Naive thymus-derived CD4-positive, alpha-beta T cell (primary cell): ENCODE measurements around the gene RNF14. TPM values are rescaled to one million over a fixed set of nuclear protein-coding genes. Genes with fewer than 3 reads are reported as not detected.
"Not testable (repeated sequence)": the region's sequence is repeated elsewhere in the genome, so short reads cannot be mapped to it uniquely, and the experiment has no call there.

Experiments
- ATAC-seq: fragments of 150-1000 bp; cut with Tn5 transposase; 2 replicates; pipeline ENCODE4 v1.10.0; 2021; ENCODE audit warnings: mild to moderate bottlenecking, moderate library complexity
- CTCF ChIA-PET: fragments of 350-600 bp; sonication (Branson Sonifier 250); formaldehyde crosslinking; loops from one replicate; lab custom pipeline; 2021; ENCODE audit warnings: antibody characterized with exemption; lab: Charles Lee
- POLR2A ChIA-PET: fragments of 350-600 bp; sonication (Branson Sonifier 250); formaldehyde crosslinking; loops from one replicate; lab custom pipeline; 2021; ENCODE audit warnings: antibody characterized with exemption, inconsistent platforms; lab: Charles Lee
- DNase-seq, 9 donors: peaks; one replicate each; pipeline versions ENCODE4 v3.0.0 to v3.0.0-alpha.2; 2020 to 2022; ENCODE audit warnings: mixed read lengths in 1 of 9
- H3K27ac ChIP-seq: one replicate; pipeline ENCODE4 v1.7.0; 2013; ENCODE audit warnings: mild to moderate bottlenecking, low read depth, low read length, moderate library complexity
- H3K27me3 ChIP-seq, 2 donors: one replicate each; pipeline ENCODE4 v1.7.0; 2013; ENCODE audit warnings: low read length in 2 of 2, mild to moderate bottlenecking in 2 of 2, moderate library complexity in 2 of 2; ENCODE audit not compliant: control insufficient read depth in 2 of 2, insufficient read depth in 2 of 2
- H3K36me3 ChIP-seq, 3 experiments: 1 replicate in 2 of 3; 2 replicates in 1 of 3; pipeline ENCODE4 v1.7.0; 2013; ENCODE audit warnings: low read length in 3 of 3, mild to moderate bottlenecking in 3 of 3, moderate library complexity in 1 of 3; ENCODE audit not compliant: insufficient read depth in 3 of 3, control insufficient read depth in 2 of 3
- H3K4me1 ChIP-seq, 2 donors: one replicate each; pipeline ENCODE4 v1.7.0; 2013; ENCODE audit warnings: low read length in 2 of 2, mild to moderate bottlenecking in 2 of 2, moderate library complexity in 1 of 2; ENCODE audit not compliant: control insufficient read depth in 2 of 2, insufficient read depth in 2 of 2
- H3K4me3 ChIP-seq: 2 replicates; pipeline ENCODE4 v1.7.0; 2013; ENCODE audit warnings: mild to moderate bottlenecking, low read length
- H3K9me3 ChIP-seq, 3 experiments: 1 replicate in 2 of 3; 2 replicates in 1 of 3; pipeline ENCODE4 v1.7.0; 2013; ENCODE audit warnings: low read length in 3 of 3; ENCODE audit not compliant: control insufficient read depth in 2 of 3
- H3K27ac Mint-ChIP-seq, 9 donors: one replicate each; pipeline ENCODE4 v1.8.0; 2020 to 2022; ENCODE audit warnings: mixed read lengths in 9 of 9, mild to moderate bottlenecking in 8 of 9, moderate library complexity in 5 of 9, inconsistent platforms in 2 of 9
- H3K27me3 Mint-ChIP-seq, 5 donors: one replicate each; pipeline ENCODE4 v1.8.0; 2021 to 2022; ENCODE audit warnings: mixed read lengths in 5 of 5, mild to moderate bottlenecking in 1 of 5
- H3K36me3 Mint-ChIP-seq, 5 donors: one replicate each; pipeline ENCODE4 v1.8.0; 2020 to 2022; ENCODE audit warnings: mixed read lengths in 5 of 5, mild to moderate bottlenecking in 3 of 5, inconsistent platforms in 1 of 5
- H3K4me1 Mint-ChIP-seq, 7 donors: one replicate each; pipeline ENCODE4 v1.8.0; 2020 to 2022; ENCODE audit warnings: mixed read lengths in 7 of 7, mild to moderate bottlenecking in 3 of 7, inconsistent platforms in 1 of 7
- H3K4me3 Mint-ChIP-seq, 10 donors: one replicate each; pipeline ENCODE4 v1.8.0; 2020 to 2022; ENCODE audit warnings: mild to moderate bottlenecking in 10 of 10, mixed read lengths in 10 of 10, moderate library complexity in 6 of 10, inconsistent platforms in 2 of 10
- H3K9me3 Mint-ChIP-seq, 11 donors: one replicate each; pipeline ENCODE4 v1.8.0; 2020 to 2022; ENCODE audit warnings: mixed read lengths in 11 of 11, mild to moderate bottlenecking in 4 of 11, inconsistent platforms in 1 of 11, moderate library complexity in 1 of 11
- intact Hi-C, 2 donors: fragments of 100-400 bp; cut with micrococcal nuclease; formaldehyde crosslinking; loops; one replicate each; pipeline ENCODE4 v1.15.1; 2023
- polyA plus RNA-seq, 2 donors: library from polyadenylated mRNA; unstranded; fragments of 300-500 nt; fragmentation: Illumina TruSeq; gene quantifications; one replicate each; pipeline ENCODE4 v1.2.3, GENCODE V29; 2021
- total RNA-seq, 6 experiments: library from RNA in 5 of 6; stranded (reverse) in 5 of 6; gene quantifications; 1 replicate in 5 of 6; 2 replicates in 1 of 6; pipeline ENCODE4 v1.2.3 and lab custom pipeline; 2021 to 2026

Gene RNF14
- total and polyA plus RNA-seq, 7 experiments from 2014 or later: 14.7 to 40.2 (median 31.4) TPM

DNA sequence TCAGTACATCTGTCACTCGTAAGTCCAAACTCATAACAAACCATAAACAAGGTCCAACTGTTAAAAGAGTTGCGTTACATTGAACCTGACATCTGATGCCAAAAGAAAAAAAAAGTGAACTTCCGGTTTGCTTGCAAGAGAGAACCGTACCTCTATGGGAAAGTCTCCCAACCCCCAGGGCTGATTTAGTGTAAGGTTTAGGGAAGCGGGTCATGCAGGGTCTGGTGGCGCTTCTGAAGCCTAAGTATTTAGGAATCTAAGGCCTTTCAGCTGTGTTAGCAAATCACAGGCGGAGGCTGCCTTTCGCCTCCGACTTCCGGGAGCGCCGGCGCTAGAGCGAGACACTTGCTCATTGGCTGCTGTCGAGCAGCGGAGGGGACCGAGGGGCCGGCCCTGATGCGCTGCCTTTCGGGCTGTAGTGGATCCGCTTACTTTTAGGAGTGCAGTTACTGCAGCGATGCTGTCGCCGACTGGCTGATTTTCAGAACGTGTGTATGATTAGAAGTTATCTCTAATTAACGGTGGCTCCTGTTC lies 55.9 kb downstream of the RNF14 start:
- peak; percentile 100 for ATAC-seq
- H3K4me1 Mint-ChIP-seq: peaks cover 5 to 20% (median 18%) of the 10 kb centered on the region in 7 donors
- DNase-seq: peak; percentile 61 to 85 (median 82)
- H3K27me3 Mint-ChIP-seq: no peaks in the 10 kb centered on the region
- H3K27me3 ChIP-seq: no peaks in the 10 kb centered on the region
- POLR2A ChIA-PET: interaction anchor here (0.6 to 2.6 kb wide), 19 partner anchors 10 to 118 kb away, joined by 3 to 49 read pairs (median 5); partner anchors contain the start of genes GNPDA1, NDFIP1 and RNF14
- H3K4me3 Mint-ChIP-seq: peak overlapping the region; percentile 81 to 97 (median 92)
- H3K27ac Mint-ChIP-seq: peak overlapping the region; percentile 96 to 100 (median 98)
- no peaks in the 10 kb centered on the region for H3K9me3 ChIP-seq
- intact Hi-C loops: loop anchor here (1.0 to 2.0 kb wide), 6 partner anchors 9 to 332 kb away; partner anchors contain the start of genes NDFIP1 (in 2 of the 2) and RNF14 (in 2 of the 2)
- peak overlapping the region; percentile 79 for H3K27ac ChIP-seq
- peaks cover 0 to 6% (median 0%) of the 10 kb centered on the region in 5 donors for H3K36me3 Mint-ChIP-seq
- H3K36me3 ChIP-seq: no peaks in the 10 kb centered on the region
- peaks cover 4 to 11% of the 10 kb centered on the region in 2 donors for H3K4me1 ChIP-seq
- CTCF ChIA-PET: interaction anchor here (0.6 to 1.5 kb wide), 10 partner anchors 9 to 85 kb away, joined by 3 to 4 read pairs (median 3); partner anchors contain the start of gene RNF14
- peak overlapping the region; percentile 62 for H3K4me3 ChIP-seq
- H3K9me3 Mint-ChIP-seq: peaks cover 0 to 5% (median 2%) of the 10 kb centered on the region in 11 donors

DNA sequence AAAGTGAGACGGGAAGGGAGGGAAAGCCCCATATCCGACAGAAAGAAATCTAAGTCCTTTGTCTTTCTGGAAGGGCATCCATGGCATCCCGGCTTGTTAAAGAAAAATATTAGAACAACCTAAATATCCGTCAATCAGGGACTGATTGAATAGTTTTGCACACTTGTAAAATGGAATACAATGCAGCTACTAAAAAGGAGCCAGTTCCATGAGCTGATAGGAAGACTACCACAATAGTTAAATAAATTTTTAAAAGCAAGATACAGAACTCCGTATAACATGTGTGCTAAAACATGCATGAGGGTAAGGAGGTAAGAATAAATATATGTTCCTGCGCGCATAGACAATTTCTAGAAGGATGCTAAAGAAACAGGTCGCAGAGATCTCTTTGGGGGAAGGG lies 56.7 kb downstream of the RNF14 start:
- peaks cover 0 to under 1% (median 0%) of the 10 kb centered on the region in 11 donors for H3K9me3 Mint-ChIP-seq
- H3K36me3 Mint-ChIP-seq: peaks cover 0 to 2% (median 0%) of the 10 kb centered on the region in 5 donors
- peak overlapping the region; percentile 81 to 97 (median 92) for H3K4me3 Mint-ChIP-seq
- H3K4me1 Mint-ChIP-seq: peaks cover 5 to 20% (median 18%) of the 10 kb centered on the region in 7 donors
- H3K27ac ChIP-seq: peak overlapping the region; percentile 79
- peaks cover 4 to 11% of the 10 kb centered on the region in 2 donors for H3K4me1 ChIP-seq
- ATAC-seq (no peak), DNase-seq (no peak)
- H3K27ac Mint-ChIP-seq: peak overlapping the region; percentile 96 to 100 (median 98)
- ChIA-PET CTCF (interaction anchor here (0.6 to 1.1 kb wide), 6 partner anchors 9 to 80 kb away, joined by 3 read pairs; partner anchors contain the start of gene RNF14), POLR2A (interaction anchor here (0.6 to 2.6 kb wide), 12 partner anchors 9 to 109 kb away, joined by 3 to 49 read pairs (median 6); partner anchors contain the start of genes GNPDA1, NDFIP1 and RNF14)
- intact Hi-C loops: loop anchor here (1.0 to 2.0 kb wide), 6 partner anchors 9 to 331 kb away; partner anchors contain the start of genes NDFIP1 (in 2 of the 2) and RNF14 (in 2 of the 2)
- H3K27me3 Mint-ChIP-seq: no peaks in the 10 kb centered on the region
- peak overlapping the region; percentile 62 for H3K4me3 ChIP-seq
- no peaks in the 10 kb centered on the region for H3K36me3 ChIP-seq
- no peaks in the 10 kb centered on the region for H3K27me3 ChIP-seq
- H3K9me3 ChIP-seq: no peaks in the 10 kb centered on the region

DNA sequence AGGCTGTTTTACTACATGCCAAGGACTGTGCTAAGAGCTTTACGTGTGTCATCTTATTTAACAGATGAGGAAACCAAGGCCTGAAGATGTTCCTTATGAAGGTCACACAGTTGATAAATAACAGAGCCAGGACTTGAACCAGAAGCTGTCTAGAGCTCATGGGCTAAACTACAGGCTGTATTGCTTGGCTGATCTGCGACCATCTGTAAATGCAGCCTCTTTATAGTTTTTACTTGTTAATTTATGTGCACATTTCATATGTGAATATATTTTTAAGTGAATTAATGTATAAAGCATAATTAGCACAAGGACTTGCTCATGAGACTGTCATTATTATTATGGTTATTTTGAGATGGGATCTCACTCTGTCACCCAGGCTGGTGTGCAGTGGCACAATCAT lies 63.2 kb downstream of the RNF14 start:
- H3K4me3 Mint-ChIP-seq: no peak overlapping the region
- Histone ChIP-seq H3K4me3 (no peak overlapping the region), H3K9me3 (no peaks in the 10 kb centered on the region), H3K27ac (no peak overlapping the region), H3K27me3 (no peaks in the 10 kb centered on the region), H3K36me3 (no peaks in the 10 kb centered on the region), H3K4me1 (peaks cover 0 to 20% of the 10 kb centered on the region in 2 donors)
- no peaks in the 10 kb centered on the region for H3K27me3 Mint-ChIP-seq
- peaks cover 0 to 2% (median 0%) of the 10 kb centered on the region in 11 donors for H3K9me3 Mint-ChIP-seq
- ChIA-PET POLR2A (interaction anchor here (0.9 kb wide), 1 partner anchor 107 kb away, joined by 3 read pairs; no protein-coding TSS in a partner anchor), CTCF (interaction anchor here (0.9 kb wide), 1 partner anchor 77 kb away, joined by 3 read pairs; no protein-coding TSS in a partner anchor)
- DNase-seq (no peak), ATAC-seq (no peak)
- intact Hi-C loops: no loop called here
- H3K27ac Mint-ChIP-seq: no peak overlapping the region
- H3K4me1 Mint-ChIP-seq: peaks cover 8 to 32% (median 20%) of the 10 kb centered on the region in 7 donors
- peaks cover 0 to 10% (median 0%) of the 10 kb centered on the region in 5 donors for H3K36me3 Mint-ChIP-seq

- DNase-seq (no peak), ATAC-seq (no peak)
- CTCF ChIA-PET: interaction anchor here (1.2 to 1.5 kb wide), 2 partner anchors 9 to 57 kb away, joined by 3 to 4 read pairs; no protein-coding TSS in a partner anchor
- H3K36me3 ChIP-seq: no peaks in the 10 kb centered on the region
- H3K27ac Mint-ChIP-seq: peak overlapping the region in 6 of 9 donors; percentile 13 to 83 (median 69)
- H3K4me3 Mint-ChIP-seq: peak overlapping the region in 1 of 10 donors; percentile 43
- no peak overlapping the region for H3K27ac ChIP-seq
- H3K9me3 ChIP-seq: no peaks in the 10 kb centered on the region
- POLR2A ChIA-PET: interaction anchor here (0.8 to 2.4 kb wide), 5 partner anchors 20 to 106 kb away, joined by 3 to 16 read pairs (median 7); partner anchors contain the start of genes GNPDA1 and NDFIP1
- peaks cover 8 to 32% (median 20%) of the 10 kb centered on the region in 7 donors for H3K4me1 Mint-ChIP-seq
- no peaks in the 10 kb centered on the region for H3K27me3 Mint-ChIP-seq
- no peak overlapping the region for H3K4me3 ChIP-seq
- no peaks in the 10 kb centered on the region for H3K27me3 ChIP-seq
- H3K36me3 Mint-ChIP-seq: peaks cover 0 to 10% (median 0%) of the 10 kb centered on the region in 5 donors
- peaks cover 0 to 20% of the 10 kb centered on the region in 2 donors for H3K4me1 ChIP-seq
- H3K9me3 Mint-ChIP-seq: peaks cover 0 to 2% (median 0%) of the 10 kb centered on the region in 11 donors
- intact Hi-C loops: no loop called here
These were observed 64.1 kb downstream of the RNF14 start for GRCh38 chr5:142032747-142033631.

DNA sequence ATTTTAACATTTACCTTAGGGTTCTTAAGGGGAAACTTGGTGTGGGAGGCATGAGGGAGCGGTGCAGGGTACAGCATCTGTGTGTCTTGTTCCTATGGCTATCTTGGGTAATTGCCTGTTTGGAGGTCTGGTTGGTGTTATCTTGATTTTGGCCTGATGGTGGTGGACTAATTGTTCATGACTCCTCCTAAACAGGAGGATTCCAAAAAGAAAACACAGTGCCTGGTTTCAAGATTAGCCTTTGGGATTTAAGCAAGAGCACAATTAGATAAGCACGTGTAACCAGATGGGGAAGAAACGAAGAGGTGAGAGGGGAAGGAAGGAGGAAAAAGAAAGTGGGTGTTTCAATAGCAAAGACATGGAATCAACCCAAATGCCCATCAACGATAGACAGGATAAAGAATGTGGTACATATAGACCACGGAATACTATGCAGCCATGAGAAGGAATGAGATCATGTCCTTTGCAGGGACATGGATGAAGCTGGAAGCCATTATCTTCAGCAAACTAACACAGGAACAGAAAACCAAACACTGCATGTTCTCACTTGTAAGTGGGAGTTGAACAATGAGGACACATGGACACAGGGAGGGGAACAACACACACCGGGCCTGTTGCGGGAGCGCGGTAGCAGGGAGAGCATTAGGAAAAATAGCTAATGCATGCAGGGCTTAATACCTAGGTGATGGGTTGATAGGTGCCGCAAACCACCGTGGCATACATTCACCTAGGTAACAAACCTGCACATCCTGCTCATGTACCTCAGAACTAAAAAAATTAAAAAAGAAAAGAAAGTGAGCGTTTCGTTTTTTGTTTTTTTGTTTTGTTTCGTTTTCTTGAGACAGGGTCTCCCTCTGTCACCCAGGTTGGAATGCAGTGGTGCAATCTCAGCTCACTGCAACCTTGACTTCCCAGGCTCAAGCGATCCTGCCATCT lies 65.0 kb downstream of the RNF14 start:
- not testable (repeated sequence) for H3K9me3 Mint-ChIP-seq, H3K4me3 ChIP-seq, H3K9me3 ChIP-seq, H3K27me3 Mint-ChIP-seq, ATAC-seq, H3K36me3 ChIP-seq, H3K27me3 ChIP-seq
- ChIA-PET POLR2A (interaction anchor here (0.8 to 2.7 kb wide), 6 partner anchors 9 to 102 kb away, joined by 5 to 16 read pairs (median 8); partner anchors contain the start of genes GNPDA1 and NDFIP1), CTCF (interaction anchor here (0.8 to 1.5 kb wide), 4 partner anchors 8 to 61 kb away, joined by 3 to 4 read pairs (median 3); no protein-coding TSS in a partner anchor)
- H3K4me1 ChIP-seq: peaks cover 0 to 20% of the 10 kb centered on the region in 2 donors
- H3K4me3 Mint-ChIP-seq: peak overlapping the region in 8 of 10 donors; percentile 30 to 65 (median 43)
- intact Hi-C loops: loop anchor here in 1 of 2 donors (2.0 kb wide), 1 partner anchor 61 kb away; no protein-coding TSS in a partner anchor
- peaks cover 8 to 32% (median 20%) of the 10 kb centered on the region in 7 donors for H3K4me1 Mint-ChIP-seq
- H3K27ac Mint-ChIP-seq: peak overlapping the region in 8 of 9 donors; percentile 13 to 83 (median 69)
- H3K27ac ChIP-seq: peak overlapping the region; percentile 29
- peak in 5 of 9 donors; percentile 13 to 59 (median 36) for DNase-seq
- peaks cover 0 to 10% (median 0%) of the 10 kb centered on the region in 5 donors for H3K36me3 Mint-ChIP-seq
